ENCODE measurements around the gene B4GALT2. TPM values are rescaled to one million over a fixed set of nuclear protein-coding genes. Genes with fewer than 3 reads are reported as not detected.

B4GALT2 gene
- polyA plus RNA-seq, 1 donor, result 42.0 TPM

GRCh38 chr1:44029260-44029910 lies 50.4 kb downstream of the B4GALT2 start:
- DNase-seq (ENCODE audit: low read depth), result no peak

GRCh38 chr1:44029911-44030604 lies 51.0 kb downstream of the B4GALT2 start:
- DNase-seq (ENCODE audit: low read depth), result peak; percentile 58

- DNase-seq (ENCODE audit: low read depth), result no peak
Measured at GRCh38 chr1:44030605-44031251, 51.7 kb downstream of the B4GALT2 start.

- DNase-seq (ENCODE audit: low read depth), result no peak
Measured at GRCh38 chr1:44031252-44032169, 52.5 kb downstream of the B4GALT2 start, which contains the start of gene SLC6A9. TSS of gene SLC6A9 (minus strand) at chr1:44031462. CDS start at chr1:44024277, 7,185 bp downstream.

GRCh38 chr1:44032170-44032790 lies 53.3 kb downstream of the B4GALT2 start:
- DNase-seq (ENCODE audit: low read depth), result no peak

- no peak for DNase-seq (ENCODE audit: low read depth)
Measured at GRCh38 chr1:44033041-44033575, 54.1 kb downstream of the B4GALT2 start.

GRCh38 chr1:44033756-44034155 lies 54.7 kb downstream of the B4GALT2 start:
- no peak for DNase-seq (ENCODE audit: low read depth)

- no peak for DNase-seq (ENCODE audit: low read depth)
Measured at GRCh38 chr1:44034423-44034822, 55.4 kb downstream of the B4GALT2 start.

GRCh38 chr1:44034976-44035716 lies 56.1 kb downstream of the B4GALT2 start:
- no peak for DNase-seq (ENCODE audit: low read depth)

GRCh38 chr1:44035726-44036408 lies 56.9 kb downstream of the B4GALT2 start:
- no peak for DNase-seq (ENCODE audit: low read depth)

- no peak for DNase-seq (ENCODE audit: low read depth)
Measured at GRCh38 chr1:44036409-44037139, 57.6 kb downstream of the B4GALT2 start.

- no peak for DNase-seq (ENCODE audit: low read depth)
Measured at GRCh38 chr1:44037154-44037553, 58.1 kb downstream of the B4GALT2 start.

- no peak for DNase-seq (ENCODE audit: low read depth)
Measured at GRCh38 chr1:44038876-44039657, 60.1 kb downstream of the B4GALT2 start.

- no peak for DNase-seq (ENCODE audit: low read depth)
Measured at GRCh38 chr1:44040418-44040817, 61.4 kb downstream of the B4GALT2 start.
